ENCODE data around the gene PSMD13.

DNA sequence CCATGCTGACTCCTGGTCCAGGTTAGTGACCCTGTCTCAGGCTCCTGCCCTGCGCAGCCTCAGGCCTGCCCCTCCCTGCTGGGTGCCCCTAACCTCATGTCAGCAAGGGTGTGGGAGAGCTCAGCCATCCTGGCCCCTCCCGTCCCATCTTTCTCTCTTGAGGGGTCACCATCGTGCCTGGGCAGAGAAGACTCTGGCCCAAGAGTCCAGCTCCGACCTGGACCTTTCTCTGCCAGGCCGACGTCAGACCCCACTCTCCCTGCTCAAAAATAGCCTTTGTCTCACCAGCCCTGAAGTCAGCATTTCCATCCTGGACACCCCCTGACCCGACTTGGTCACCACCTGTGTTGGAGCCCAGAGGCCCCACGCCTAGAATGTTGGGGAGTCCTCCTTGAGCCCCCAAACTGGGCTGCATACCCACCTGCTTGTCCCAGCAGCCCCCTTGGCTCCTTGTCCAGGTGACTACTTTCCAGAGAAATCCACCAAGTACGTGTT is 39.0 kb upstream of the PSMD13 start:
- TF ChIP-seq POLR2A (IDR thresholded peaks at IDR 0.05) (no peak), POLR2AphosphoS5 (IDR thresholded peaks at IDR 0.05; ENCODE audit: insufficient read depth in 1 of 2, low read depth in 1 of 2) (no peak)
- TF ChIP-seq, protein P1, sequence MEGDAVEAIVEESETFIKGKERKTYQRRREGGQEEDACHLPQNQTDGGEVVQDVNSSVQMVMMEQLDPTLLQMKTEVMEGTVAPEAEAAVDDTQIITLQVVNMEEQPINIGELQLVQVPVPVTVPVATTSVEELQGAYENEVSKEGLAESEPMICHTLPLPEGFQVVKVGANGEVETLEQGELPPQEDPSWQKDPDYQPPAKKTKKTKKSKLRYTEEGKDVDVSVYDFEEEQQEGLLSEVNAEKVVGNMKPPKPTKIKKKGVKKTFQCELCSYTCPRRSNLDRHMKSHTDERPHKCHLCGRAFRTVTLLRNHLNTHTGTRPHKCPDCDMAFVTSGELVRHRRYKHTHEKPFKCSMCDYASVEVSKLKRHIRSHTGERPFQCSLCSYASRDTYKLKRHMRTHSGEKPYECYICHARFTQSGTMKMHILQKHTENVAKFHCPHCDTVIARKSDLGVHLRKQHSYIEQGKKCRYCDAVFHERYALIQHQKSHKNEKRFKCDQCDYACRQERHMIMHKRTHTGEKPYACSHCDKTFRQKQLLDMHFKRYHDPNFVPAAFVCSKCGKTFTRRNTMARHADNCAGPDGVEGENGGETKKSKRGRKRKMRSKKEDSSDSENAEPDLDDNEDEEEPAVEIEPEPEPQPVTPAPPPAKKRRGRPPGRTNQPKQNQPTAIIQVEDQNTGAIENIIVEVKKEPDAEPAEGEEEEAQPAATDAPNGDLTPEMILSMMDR (IDR thresholded peaks at IDR 0.05): no peak

All from vagina (tissue), 2 donors.